ENCODE measurements around the gene MITD1. TPM values are rescaled to one million over a fixed set of nuclear protein-coding genes. Genes with fewer than 3 reads are reported as not detected.

The MITD1 gene
- total RNA-seq, 1 experiment from 2014 or later, result 19.6 TPM

- Histone ChIP-seq H3K4me3 (ENCODE audit: low read length) (no peak overlapping the region), H3K9me3 (ENCODE audit: low read length) (no peaks in the 10 kb centered on the region), H3K9me2 (replicated peaks; ENCODE audit: low read length) (no peaks in the 10 kb centered on the region), H3K4me1 (ENCODE audit: insufficient read depth, low read length) (no peaks in the 10 kb centered on the region), H3K27ac (ENCODE audit: low read length) (no peak overlapping the region), H4K20me1 (ENCODE audit: low read length) (no peaks in the 10 kb centered on the region), H3K9ac (ENCODE audit: low read length) (no peak overlapping the region), H3K4me2 (ENCODE audit: low read length) (no peak overlapping the region), H3F3A (ENCODE audit: low read length, unreplicated experiment) (no peaks in the 10 kb centered on the region), H2AFZ (ENCODE audit: low read length) (no peak overlapping the region), H3K36me3 (ENCODE audit: low read depth, low read length) (peaks cover 36% of the 10 kb centered on the region), H3K79me2 (ENCODE audit: low read length) (peaks cover 36% of the 10 kb centered on the region), H3K27me3 (ENCODE audit: low read length) (no peaks in the 10 kb centered on the region)
- POLR2A ChIA-PET (ENCODE audit: unreplicated experiment), result no interaction called here
- BruUV-seq (replicated peaks), result no TSS peak
- no peak for DNase-seq
- CTCF ChIA-PET, result no interaction called here
- intact Hi-C loops (cut with micrococcal nuclease), result no loop called here
- ATAC-seq, result no peak
- TF ChIP-seq CTCF (conservative IDR thresholded peaks at IDR 0.05; ENCODE audit: low read depth, low read length) (peak; percentile 33; the same call in 1 of the 2 replicates), EZH2phosphoT487 (IDR thresholded peaks at IDR 0.05; ENCODE audit: borderline replicate concordance, low read length) (no peak)
Measured at GRCh38 chr2:99190548-99190947, 9.7 kb upstream of the MITD1 start.

- Histone ChIP-seq H3K36me3 (ENCODE audit: low read depth, low read length) (peaks cover 28% of the 10 kb centered on the region), H3K9me3 (ENCODE audit: low read length) (no peaks in the 10 kb centered on the region), H3K79me2 (ENCODE audit: low read length) (peaks cover 58% of the 10 kb centered on the region), H4K20me1 (ENCODE audit: low read length) (no peaks in the 10 kb centered on the region), H3K4me3 (ENCODE audit: low read length) (no peak overlapping the region), H3F3A (ENCODE audit: low read length, unreplicated experiment) (no peaks in the 10 kb centered on the region), H3K27ac (ENCODE audit: low read length) (no peak overlapping the region), H3K4me2 (ENCODE audit: low read length) (no peak overlapping the region), H3K27me3 (ENCODE audit: low read length) (no peaks in the 10 kb centered on the region), H2AFZ (ENCODE audit: low read length) (no peak overlapping the region), H3K9me2 (replicated peaks; ENCODE audit: low read length) (no peaks in the 10 kb centered on the region), H3K4me1 (ENCODE audit: insufficient read depth, low read length) (peaks cover under 1% of the 10 kb centered on the region; the same call in 1 of the 2 replicates), H3K9ac (ENCODE audit: low read length) (no peak overlapping the region)
- ATAC-seq, result no peak
- BruUV-seq (replicated peaks), result no TSS peak
- TF ChIP-seq EZH2 (IDR thresholded peaks at IDR 0.05; ENCODE audit: low read length, unreplicated experiment), result no peak
- no peak for TF ChIP-seq EZH2phosphoT487 (IDR thresholded peaks at IDR 0.05; ENCODE audit: borderline replicate concordance, low read length)
- TF ChIP-seq CTCF (conservative IDR thresholded peaks at IDR 0.05; ENCODE audit: low read depth, low read length), result no peak
- DNase-seq, result no peak
- intact Hi-C loops (cut with micrococcal nuclease), result no loop called here
- ChIA-PET POLR2A (ENCODE audit: unreplicated experiment) (no interaction called here), CTCF (no interaction called here)
Measured at GRCh38 chr2:99188357-99188756, 7.5 kb upstream of the MITD1 start.

GRCh38 chr2:99187011-99187410 is 6.2 kb upstream of the MITD1 start:
- Histone ChIP-seq H3K4me1 (ENCODE audit: insufficient read depth, low read length) (peaks cover 11% of the 10 kb centered on the region), H3F3A (ENCODE audit: low read length, unreplicated experiment) (no peaks in the 10 kb centered on the region), H3K4me3 (ENCODE audit: low read length) (no peak overlapping the region), H2AFZ (ENCODE audit: low read length) (no peak overlapping the region), H4K20me1 (ENCODE audit: low read length) (no peaks in the 10 kb centered on the region), H3K79me2 (ENCODE audit: low read length) (peaks cover 69% of the 10 kb centered on the region), H3K9me2 (replicated peaks; ENCODE audit: low read length) (no peaks in the 10 kb centered on the region), H3K4me2 (ENCODE audit: low read length) (no peak overlapping the region), H3K27ac (ENCODE audit: low read length) (no peak overlapping the region), H3K27me3 (ENCODE audit: low read length) (no peaks in the 10 kb centered on the region), H3K9ac (ENCODE audit: low read length) (no peak overlapping the region), H3K36me3 (ENCODE audit: low read depth, low read length) (peaks cover 26% of the 10 kb centered on the region), H3K9me3 (ENCODE audit: low read length) (no peaks in the 10 kb centered on the region)
- POLR2A ChIA-PET (ENCODE audit: unreplicated experiment), result no interaction called here
- BruUV-seq (replicated peaks), result no TSS peak
- intact Hi-C loops (cut with micrococcal nuclease), result no loop called here
- ATAC-seq (no peak), DNase-seq (no peak)
- CTCF ChIA-PET, result no interaction called here
- TF ChIP-seq EZH2phosphoT487 (IDR thresholded peaks at IDR 0.05; ENCODE audit: borderline replicate concordance, low read length), result no peak
- TF ChIP-seq CTCF (conservative IDR thresholded peaks at IDR 0.05; ENCODE audit: low read depth, low read length), result no peak
- TF ChIP-seq EZH2 (IDR thresholded peaks at IDR 0.05; ENCODE audit: low read length, unreplicated experiment), result no peak

All from PC-3 (cell line).